Daoy (cell line): ENCODE data around the gene TRIM2. TPM values are rescaled to one million over a fixed set of nuclear protein-coding genes. Genes with fewer than 3 reads are reported as not detected.

Source experiments
- DNase-seq: peaks from one replicate; pipeline ENCODE4 v3.0.0-alpha.2; 2015; ENCODE audit warnings: low read depth
- total RNA-seq: library from RNA; depleted of rRNA; stranded (reverse); fragments of >200 nt; shearing (Covaris generic); gene quantifications from 2 replicates; pipeline ENCODE4 v1.2.3, GENCODE V29; 2014

TRIM2 gene
- total RNA-seq, 1 experiment from 2014 or later, result 6.7 TPM

- peak; percentile 41 for DNase-seq
Measured at GRCh38 chr4:153222707-153223426, 18.6 kb downstream of the TRIM2 start.

GRCh38 chr4:153223427-153223801 is 19.2 kb downstream of the TRIM2 start:
- DNase-seq, result no peak

GRCh38 chr4:153223930-153224329 is 19.7 kb downstream of the TRIM2 start:
- DNase-seq, result peak; percentile 28

- DNase-seq, result no peak
Measured at GRCh38 chr4:153224474-153224873, 20.2 kb downstream of the TRIM2 start.

GRCh38 chr4:153227469-153228075 is 23.3 kb downstream of the TRIM2 start:
- DNase-seq, result no peak

GRCh38 chr4:153228512-153229140 is 24.4 kb downstream of the TRIM2 start:
- DNase-seq, result peak; percentile 33

- no peak for DNase-seq
Measured at GRCh38 chr4:153229545-153229944, 25.3 kb downstream of the TRIM2 start.

- DNase-seq, result no peak
Measured at GRCh38 chr4:153232768-153233167, 28.5 kb downstream of the TRIM2 start.

- peak; percentile 69 for DNase-seq
Measured at GRCh38 chr4:153233761-153234371, 29.6 kb downstream of the TRIM2 start.

GRCh38 chr4:153234885-153235284 is 30.6 kb downstream of the TRIM2 start:
- no peak for DNase-seq

- DNase-seq, result no peak
Measured at GRCh38 chr4:153238135-153238919, 34.1 kb downstream of the TRIM2 start.

- DNase-seq, result no peak
Measured at GRCh38 chr4:153239409-153239808, 35.2 kb downstream of the TRIM2 start.

GRCh38 chr4:153241295-153241694 is 37.1 kb downstream of the TRIM2 start:
- DNase-seq, result no peak

- DNase-seq, result no peak
Measured at GRCh38 chr4:153241970-153242838, 38.0 kb downstream of the TRIM2 start.

- DNase-seq, result no peak
Measured at GRCh38 chr4:153242839-153243324, 38.6 kb downstream of the TRIM2 start.

GRCh38 chr4:153243468-153243867 is 39.2 kb downstream of the TRIM2 start:
- DNase-seq, result no peak

GRCh38 chr4:153244969-153245368 is 40.7 kb downstream of the TRIM2 start:
- no peak for DNase-seq

- DNase-seq, result no peak
Measured at GRCh38 chr4:153245775-153246174, 41.5 kb downstream of the TRIM2 start.

- no peak for DNase-seq
Measured at GRCh38 chr4:153246446-153247115, 42.3 kb downstream of the TRIM2 start.

GRCh38 chr4:153247116-153247490 is 42.9 kb downstream of the TRIM2 start:
- no peak for DNase-seq
